Activated T-helper 1 cell treated with anti-CD3 and anti-CD28 coated beads, Interleukin-12 subunit alpha, Interleukin-12 subunit beta, Interleukin-2, Interleukin-4 antibody, amounts not matched to agents 30 ng/mL and 10 ng/mL and 1 ng/mL, durations not matched to agents 14 hours and 24 hours and 36 hours (primary cell): Measurements from ENCODE around the gene KRTAP19-3. TPM values are rescaled to one million over a fixed set of nuclear protein-coding genes. Genes with fewer than 3 reads are reported as not detected.

Experiments
- DNase-seq: peaks from one replicate; pipeline ENCODE4 v3.0.0; 2021; ENCODE audit warnings: low spot score
- H3K27ac Mint-ChIP-seq: one replicate; pipeline ENCODE4 v1.8.0; 2021; ENCODE audit warnings: mild to moderate bottlenecking, mixed read lengths
- H3K27me3 Mint-ChIP-seq: one replicate; pipeline ENCODE4 v1.8.0; 2022; ENCODE audit warnings: mild to moderate bottlenecking, moderate library complexity, mixed read lengths; ENCODE audit not compliant: insufficient read depth
- H3K36me3 Mint-ChIP-seq: one replicate; pipeline ENCODE4 v1.8.0; 2021; ENCODE audit warnings: low read depth, mixed read lengths
- H3K4me1 Mint-ChIP-seq: one replicate; pipeline ENCODE4 v1.8.0; 2021; ENCODE audit warnings: low read depth, mixed read lengths
- H3K4me3 Mint-ChIP-seq: one replicate; pipeline ENCODE4 v1.8.0; 2021; ENCODE audit warnings: mild to moderate bottlenecking, moderate library complexity, mixed read lengths
- H3K9me3 Mint-ChIP-seq: one replicate; pipeline ENCODE4 v1.8.0; 2021; ENCODE audit warnings: mixed read lengths
- intact Hi-C: fragments of 100-400 bp; cut with micrococcal nuclease; formaldehyde crosslinking; loops from one replicate; pipeline ENCODE4 v1.15.1; 2024
- total RNA-seq: library from RNA; stranded (reverse); gene quantifications from 2 replicates; pipeline ENCODE4 v1.2.3, GENCODE V29; 2022

Gene KRTAP19-3
- total RNA-seq, 1 donor from 2014 or later = not detected

- no peak for DNase-seq
- intact Hi-C loops = no loop called here
- H3K9me3 Mint-ChIP-seq = no peaks in the 10 kb centered on the region
- no peak overlapping the region for H3K4me3 Mint-ChIP-seq
- no peaks in the 10 kb centered on the region for H3K4me1 Mint-ChIP-seq
- no peak overlapping the region for H3K27ac Mint-ChIP-seq
- peaks cover 2% of the 10 kb centered on the region for H3K27me3 Mint-ChIP-seq
- H3K36me3 Mint-ChIP-seq = no peaks in the 10 kb centered on the region
Observed at GRCh38 chr21:30463713-30464112, 28.1 kb downstream of the KRTAP19-3 start.

DNA sequence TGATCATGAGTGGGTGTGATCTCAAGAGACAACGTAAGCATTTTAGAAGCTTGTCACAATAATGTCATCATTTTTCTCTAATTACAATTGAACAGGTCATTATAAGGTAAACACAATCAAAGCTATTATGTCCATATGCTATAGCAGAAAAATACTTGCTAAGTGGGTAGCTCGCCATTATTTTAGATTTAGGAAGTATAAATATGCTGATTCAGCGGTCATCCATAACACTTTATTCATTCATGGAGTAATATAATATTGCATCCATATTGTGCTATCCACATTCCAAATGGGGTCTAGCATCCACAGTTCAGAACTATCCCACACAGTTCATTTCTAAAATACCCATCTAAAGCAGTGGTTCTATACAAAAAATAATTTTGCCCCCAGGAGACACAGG is 43.3 kb downstream of the KRTAP19-3 start:
- intact Hi-C loops = no loop called here
- Mint-ChIP-seq H3K4me3 (no peak overlapping the region), H3K4me1 (no peaks in the 10 kb centered on the region), H3K36me3 (no peaks in the 10 kb centered on the region), H3K27me3 (peaks cover 2% of the 10 kb centered on the region), H3K27ac (no peak overlapping the region), H3K9me3 (no peaks in the 10 kb centered on the region)
- DNase-seq = no peak

- intact Hi-C loops = no loop called here
- Mint-ChIP-seq H3K9me3 (no peaks in the 10 kb centered on the region), H3K36me3 (no peaks in the 10 kb centered on the region), H3K27ac (no peak overlapping the region), H3K27me3 (peaks cover 2% of the 10 kb centered on the region), H3K4me3 (no peak overlapping the region), H3K4me1 (no peaks in the 10 kb centered on the region)
- DNase-seq = no peak
Observed at GRCh38 chr21:30447056-30447455, 44.8 kb downstream of the KRTAP19-3 start.

GRCh38 chr21:30444204-30444603 is 47.6 kb downstream of the KRTAP19-3 start:
- H3K4me1 Mint-ChIP-seq = no peaks in the 10 kb centered on the region
- H3K36me3 Mint-ChIP-seq = no peaks in the 10 kb centered on the region
- intact Hi-C loops = no loop called here
- H3K4me3 Mint-ChIP-seq = no peak overlapping the region
- H3K9me3 Mint-ChIP-seq = no peaks in the 10 kb centered on the region
- no peak overlapping the region for H3K27ac Mint-ChIP-seq
- DNase-seq = no peak
- no peaks in the 10 kb centered on the region for H3K27me3 Mint-ChIP-seq

- H3K4me1 Mint-ChIP-seq = no peaks in the 10 kb centered on the region
Observed at GRCh38 chr21:30443226-30443625, 48.6 kb downstream of the KRTAP19-3 start.

More at GRCh38 chr21:30443226-30443625, 48.6 kb downstream of the KRTAP19-3 start:
- H3K27me3 Mint-ChIP-seq = no peaks in the 10 kb centered on the region
- DNase-seq = no peak
- no peaks in the 10 kb centered on the region for H3K9me3 Mint-ChIP-seq
- no peak overlapping the region for H3K27ac Mint-ChIP-seq
- H3K36me3 Mint-ChIP-seq = no peaks in the 10 kb centered on the region
- no peak overlapping the region for H3K4me3 Mint-ChIP-seq
- intact Hi-C loops = no loop called here

Other genes with a start within 250 kb of the KRTAP19-3 start
- gene KRTAP24-1, start 209.1 kb downstream of the KRTAP19-3 start, total RNA-seq = not detected in 2 replicates
- gene KRTAP25-1, start 202.5 kb downstream of the KRTAP19-3 start, total RNA-seq = not detected in 2 replicates
- not detected in 2 replicates for gene KRTAP26-1, start 171.7 kb downstream of the KRTAP19-3 start, total RNA-seq
- not detected in 2 replicates for gene KRTAP27-1, start 154.3 kb downstream of the KRTAP19-3 start, total RNA-seq
- not detected in 2 replicates for gene KRTAP23-1, start 143.4 kb downstream of the KRTAP19-3 start, total RNA-seq
- not detected in 2 replicates for gene KRTAP13-2, start 119.7 kb downstream of the KRTAP19-3 start, total RNA-seq
- not detected in 2 replicates for gene KRTAP13-1, start 96.0 kb downstream of the KRTAP19-3 start, total RNA-seq
- gene KRTAP13-3, start 66.1 kb downstream of the KRTAP19-3 start, total RNA-seq = not detected in 2 replicates
- gene KRTAP13-4, start 61.8 kb downstream of the KRTAP19-3 start, total RNA-seq = not detected in 2 replicates
- not detected in 2 replicates for gene KRTAP15-1, start 51.7 kb downstream of the KRTAP19-3 start, total RNA-seq
- not detected in 2 replicates for gene KRTAP19-1, start 11.6 kb downstream of the KRTAP19-3 start, total RNA-seq
- gene KRTAP19-2, start 4.6 kb downstream of the KRTAP19-3 start, total RNA-seq = not detected in 2 replicates
- gene KRTAP19-4, start 5.2 kb upstream of the KRTAP19-3 start, total RNA-seq = not detected in 2 replicates
- not detected in 2 replicates for gene KRTAP19-5, start 10.1 kb upstream of the KRTAP19-3 start, total RNA-seq
- not detected in 2 replicates for gene KRTAP19-6, start 49.9 kb upstream of the KRTAP19-3 start, total RNA-seq
- not detected in 2 replicates for gene KRTAP19-7, start 69.3 kb upstream of the KRTAP19-3 start, total RNA-seq
- gene KRTAP22-2, start 98.4 kb upstream of the KRTAP19-3 start, total RNA-seq = not detected in 2 replicates
- gene KRTAP6-3, start 100.4 kb upstream of the KRTAP19-3 start, total RNA-seq = not detected in 2 replicates
- not detected in 2 replicates for gene KRTAP6-2, start 106.9 kb upstream of the KRTAP19-3 start, total RNA-seq
- not detected in 2 replicates for gene KRTAP22-1, start 109.1 kb upstream of the KRTAP19-3 start, total RNA-seq
- not detected in 2 replicates for gene KRTAP6-1, start 121.9 kb upstream of the KRTAP19-3 start, total RNA-seq
- not detected in 2 replicates for gene KRTAP20-1, start 124.4 kb upstream of the KRTAP19-3 start, total RNA-seq
- gene KRTAP20-4, start 128.6 kb upstream of the KRTAP19-3 start, total RNA-seq = not detected in 2 replicates
- gene KRTAP20-2, start 143.2 kb upstream of the KRTAP19-3 start, total RNA-seq = not detected in 2 replicates
- gene KRTAP20-3, start 150.9 kb upstream of the KRTAP19-3 start, total RNA-seq = not detected in 2 replicates
- gene KRTAP21-3, start 226.8 kb upstream of the KRTAP19-3 start, total RNA-seq = not detected in 2 replicates